ENCODE results near the gene DCHS2. TPM values are rescaled to one million over a fixed set of nuclear protein-coding genes. Genes with fewer than 3 reads are reported as not detected.

The DCHS2 gene
- total RNA-seq, 2 experiments from 2014 or later, result not detected

DNA sequence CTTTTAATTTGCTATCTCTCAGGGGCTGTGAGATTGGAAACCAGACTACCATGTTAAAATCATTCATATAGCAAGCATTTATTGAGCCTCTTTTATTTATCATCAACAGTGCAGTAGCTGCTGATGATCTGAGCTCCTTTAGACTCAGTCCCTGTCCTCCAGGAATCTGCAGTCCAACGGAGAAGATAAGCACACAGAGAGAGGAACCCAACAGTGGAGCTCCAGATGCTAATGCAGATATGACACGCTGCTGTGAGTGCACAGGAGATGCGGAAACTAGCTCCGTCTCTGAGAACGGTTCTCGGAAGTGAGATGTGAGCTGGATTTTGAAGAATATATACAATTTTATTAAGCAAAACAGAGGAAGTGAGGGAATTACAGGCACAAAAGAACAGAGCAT is 35.4 kb downstream of the DCHS2 start:
- H3K9me3 Mint-ChIP-seq, result no peaks in the 10 kb centered on the region
- CTCF ChIA-PET, result interaction anchor here (0.6 kb wide), 1 partner anchor 823 kb away, joined by 3 read pairs; no protein-coding TSS in a partner anchor
- H3K27ac Mint-ChIP-seq, result no peak overlapping the region

DNA sequence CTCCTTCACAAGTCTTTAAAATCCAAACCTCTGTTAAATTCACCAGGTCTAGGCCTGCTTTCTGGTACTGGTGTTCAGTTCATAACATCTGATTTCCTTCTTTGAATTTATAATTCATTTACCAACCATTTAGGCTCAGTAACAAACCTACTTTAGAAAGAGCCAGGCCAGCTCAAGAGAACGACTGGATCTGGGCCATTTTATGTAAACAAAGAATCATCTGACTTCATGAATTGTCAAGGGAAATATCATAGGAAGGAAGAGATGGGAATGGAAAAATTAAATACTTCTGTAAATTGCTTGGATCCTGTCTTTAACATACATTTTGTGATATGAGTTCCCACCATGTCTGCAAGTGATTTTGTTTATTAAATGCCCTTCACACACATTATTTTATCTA is 36.5 kb downstream of the DCHS2 start:
- Mint-ChIP-seq H3K4me3 (no peak overlapping the region), H3K27me3 (peaks cover 10% of the 10 kb centered on the region), H3K36me3 (ENCODE audit: low read depth) (no peaks in the 10 kb centered on the region), H3K9me3 (no peaks in the 10 kb centered on the region), H3K4me1 (no peaks in the 10 kb centered on the region), H3K27ac (no peak overlapping the region)
- POLR2A ChIA-PET, result no interaction called here
- CTCF ChIA-PET, result no interaction called here
- no peak for DNase-seq

More for the DNA sequence above, 35.4 kb downstream of the DCHS2 start:
- no peak for DNase-seq
- H3K36me3 Mint-ChIP-seq (ENCODE audit: low read depth), result no peaks in the 10 kb centered on the region
- H3K27me3 Mint-ChIP-seq, result peaks cover 10% of the 10 kb centered on the region
- H3K4me3 Mint-ChIP-seq, result no peak overlapping the region
- H3K4me1 Mint-ChIP-seq, result no peaks in the 10 kb centered on the region
- POLR2A ChIA-PET, result no interaction called here

DNA sequence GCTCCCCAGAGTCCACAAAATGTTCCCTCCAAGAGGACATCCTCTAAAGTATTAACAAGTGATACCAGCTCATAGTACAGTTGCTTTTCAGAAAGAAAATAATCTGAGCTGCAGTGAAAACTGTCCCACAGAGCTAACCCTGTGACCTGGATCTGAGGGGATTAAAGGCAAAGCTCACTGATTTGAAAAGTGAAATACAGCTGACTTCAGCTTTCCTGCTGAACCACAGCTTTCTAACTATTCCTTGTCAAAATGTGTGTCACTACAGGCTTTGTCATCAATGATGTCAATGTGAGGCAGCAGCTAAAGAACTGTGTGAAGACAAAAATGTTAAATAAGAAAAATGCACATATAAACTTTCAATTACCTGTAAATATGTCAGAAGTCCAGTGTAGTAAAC is 36.9 kb downstream of the DCHS2 start:
- DNase-seq, result no peak
- peaks cover 10% of the 10 kb centered on the region for H3K27me3 Mint-ChIP-seq
- ChIA-PET CTCF (no interaction called here), POLR2A (no interaction called here)
- H3K27ac Mint-ChIP-seq, result no peak overlapping the region
- H3K9me3 Mint-ChIP-seq, result no peaks in the 10 kb centered on the region
- H3K36me3 Mint-ChIP-seq (ENCODE audit: low read depth), result no peaks in the 10 kb centered on the region
- H3K4me1 Mint-ChIP-seq, result no peaks in the 10 kb centered on the region
- no peak overlapping the region for H3K4me3 Mint-ChIP-seq

DNA sequence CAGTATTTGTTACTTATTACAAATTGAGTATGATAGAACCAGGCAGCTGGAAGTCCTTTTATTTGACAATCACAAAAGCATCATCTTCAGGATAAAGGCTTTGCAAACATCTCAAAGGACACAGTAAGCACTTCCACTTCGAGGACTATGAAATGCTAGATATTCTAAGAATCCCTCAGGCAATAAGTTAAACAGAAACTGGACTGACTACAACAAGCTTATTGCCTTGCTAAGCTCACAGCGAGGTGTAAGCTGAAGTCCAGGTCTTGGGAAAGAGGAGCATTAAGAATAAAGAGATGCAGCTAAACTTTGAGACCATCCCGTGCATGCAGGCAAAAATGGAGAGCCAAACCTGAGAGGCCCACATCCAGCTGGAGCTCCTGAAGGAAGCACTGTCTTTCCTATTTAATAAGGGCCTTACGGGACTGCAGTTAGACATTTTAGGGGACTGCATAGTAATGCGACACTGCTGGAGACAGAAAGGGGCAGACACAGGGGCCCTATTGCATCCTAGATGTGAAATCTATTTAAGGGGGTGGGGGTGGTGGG is 38.7 kb downstream of the DCHS2 start:
- no peaks in the 10 kb centered on the region for H3K4me1 Mint-ChIP-seq
- H3K4me3 Mint-ChIP-seq, result no peak overlapping the region
- no peak for DNase-seq
- no peaks in the 10 kb centered on the region for H3K9me3 Mint-ChIP-seq
- no peaks in the 10 kb centered on the region for H3K36me3 Mint-ChIP-seq (ENCODE audit: low read depth)
- H3K27me3 Mint-ChIP-seq, result peaks cover 5% of the 10 kb centered on the region
- POLR2A ChIA-PET, result no interaction called here
- CTCF ChIA-PET, result interaction anchor here (0.6 to 1.7 kb wide), 2 partner anchors 30 to 544 kb away, joined by 3 read pairs; no protein-coding TSS in a partner anchor
- H3K27ac Mint-ChIP-seq, result no peak overlapping the region

DNA sequence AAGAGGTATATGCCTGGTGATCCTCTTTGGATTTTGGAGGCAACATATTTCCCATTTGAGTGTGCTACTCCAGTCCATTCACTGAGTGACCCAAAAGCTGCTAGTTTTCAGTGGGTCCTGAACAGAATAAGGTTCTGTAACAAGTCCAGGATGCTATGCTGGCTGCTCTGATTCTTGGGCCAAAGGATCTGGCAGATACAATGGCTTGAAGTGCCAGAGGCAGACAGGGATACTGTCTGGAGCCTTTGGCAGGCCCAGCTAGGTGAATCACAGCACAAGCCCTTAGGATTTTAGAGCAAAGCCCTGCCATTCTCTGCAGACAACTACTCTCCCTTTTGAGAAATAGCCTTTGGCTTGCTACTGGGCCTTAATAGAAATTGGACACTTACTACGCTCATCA is 40.6 kb downstream of the DCHS2 start:
- no peaks in the 10 kb centered on the region for H3K4me1 Mint-ChIP-seq
- H3K27me3 Mint-ChIP-seq, result peaks cover 7% of the 10 kb centered on the region
- no peak overlapping the region for H3K27ac Mint-ChIP-seq
- ChIA-PET CTCF (no interaction called here), POLR2A (no interaction called here)
- no peaks in the 10 kb centered on the region for H3K36me3 Mint-ChIP-seq (ENCODE audit: low read depth)
- no peak overlapping the region for H3K4me3 Mint-ChIP-seq
- no peaks in the 10 kb centered on the region for H3K9me3 Mint-ChIP-seq
- DNase-seq, result no peak

DNA sequence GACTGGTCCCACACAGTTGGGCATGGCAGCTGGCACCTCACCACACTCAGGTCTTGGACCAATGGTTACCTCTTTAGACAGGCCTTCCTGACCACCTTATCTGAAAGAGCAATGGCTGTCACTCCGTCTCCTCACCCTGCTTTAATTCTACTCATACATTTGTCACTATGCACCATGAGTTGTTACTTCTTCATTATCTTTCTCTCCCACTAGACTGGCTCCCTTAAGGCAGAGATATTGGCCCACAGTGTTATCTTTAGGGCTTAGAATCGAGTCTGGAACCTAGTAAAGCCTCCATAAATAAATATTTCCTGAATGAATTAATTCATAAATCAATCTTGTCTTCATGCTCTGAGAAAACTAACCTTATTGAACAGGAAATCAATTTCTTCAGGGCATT is 46.6 kb downstream of the DCHS2 start:
- no peaks in the 10 kb centered on the region for H3K36me3 Mint-ChIP-seq (ENCODE audit: low read depth)
- H3K9me3 Mint-ChIP-seq, result no peaks in the 10 kb centered on the region
- POLR2A ChIA-PET, result no interaction called here
- no peaks in the 10 kb centered on the region for H3K4me1 Mint-ChIP-seq
- peaks cover 12% of the 10 kb centered on the region for H3K27me3 Mint-ChIP-seq
- CTCF ChIA-PET, result no interaction called here
- no peak overlapping the region for H3K27ac Mint-ChIP-seq
- DNase-seq, result no peak
- no peak overlapping the region for H3K4me3 Mint-ChIP-seq

DNA sequence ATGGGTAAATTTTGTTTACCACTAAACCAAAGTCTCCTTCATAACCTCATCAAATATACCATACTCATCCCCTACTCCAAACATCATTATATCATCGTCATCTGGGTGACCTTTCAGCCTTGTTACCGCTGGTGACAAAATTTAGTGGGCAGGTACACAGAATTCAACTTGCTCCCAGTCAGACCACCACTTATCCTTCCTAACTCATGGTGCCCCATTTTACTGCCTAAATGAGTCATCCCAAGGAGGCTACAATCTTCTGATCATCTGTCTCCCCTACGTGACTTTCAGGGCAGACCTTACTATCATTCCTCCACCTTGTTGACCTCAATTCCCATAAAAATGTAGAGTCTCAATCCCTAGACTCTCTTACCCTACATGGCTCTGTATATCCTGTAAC is 49.6 kb downstream of the DCHS2 start:
- Mint-ChIP-seq H3K4me3 (no peak overlapping the region), H3K27ac (no peak overlapping the region), H3K4me1 (no peaks in the 10 kb centered on the region), H3K9me3 (no peaks in the 10 kb centered on the region), H3K27me3 (peaks cover 17% of the 10 kb centered on the region), H3K36me3 (ENCODE audit: low read depth) (no peaks in the 10 kb centered on the region)
- no peak for DNase-seq
- ChIA-PET CTCF (interaction anchor here (0.6 kb wide), 1 partner anchor 75 kb away, joined by 3 read pairs; no protein-coding TSS in a partner anchor), POLR2A (no interaction called here)

DNA sequence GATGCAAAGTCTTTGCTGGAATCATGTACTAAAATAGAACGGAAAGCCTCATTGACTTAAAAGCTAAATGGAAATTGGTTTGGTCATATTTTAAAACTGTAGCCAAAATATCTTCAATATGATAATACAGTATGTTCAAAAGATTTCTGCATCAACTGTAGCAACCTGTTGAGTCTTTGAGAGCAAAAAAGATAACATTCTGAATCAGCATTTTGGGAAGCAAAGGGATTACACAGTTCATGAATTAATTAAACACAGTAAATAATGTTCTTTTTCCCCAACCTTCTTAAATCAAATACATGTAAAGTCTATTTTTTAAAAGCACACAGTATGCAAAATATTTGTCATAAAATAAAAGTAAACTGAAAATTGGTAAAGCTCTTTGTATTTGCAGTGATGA is 50.5 kb downstream of the DCHS2 start:
- no peaks in the 10 kb centered on the region for H3K4me1 Mint-ChIP-seq
- no peaks in the 10 kb centered on the region for H3K36me3 Mint-ChIP-seq (ENCODE audit: low read depth)
- ChIA-PET POLR2A (no interaction called here), CTCF (no interaction called here)
- peaks cover 19% of the 10 kb centered on the region for H3K27me3 Mint-ChIP-seq
- no peak overlapping the region for H3K4me3 Mint-ChIP-seq
- H3K27ac Mint-ChIP-seq, result no peak overlapping the region
- H3K9me3 Mint-ChIP-seq, result no peaks in the 10 kb centered on the region
- DNase-seq, result no peak

DNA sequence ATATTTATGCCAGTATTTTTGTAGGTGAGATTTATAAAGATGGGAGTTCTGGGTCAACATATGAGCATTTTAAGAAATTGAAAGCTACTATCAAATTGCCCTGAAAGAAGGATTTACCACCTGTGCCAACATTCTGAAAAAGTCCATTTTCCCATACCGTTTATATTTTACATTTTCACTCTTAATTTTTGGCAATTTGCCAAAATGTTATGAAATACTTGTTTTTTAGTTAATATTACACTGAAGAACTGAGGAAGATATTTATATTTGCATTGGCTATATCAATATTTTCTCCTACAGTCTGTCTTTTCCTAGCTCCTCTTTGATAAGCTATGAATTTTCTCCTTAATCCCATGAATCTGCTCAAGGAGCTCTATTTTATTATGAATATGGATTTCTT is 52.4 kb downstream of the DCHS2 start:
- Mint-ChIP-seq H3K36me3 (ENCODE audit: low read depth) (no peaks in the 10 kb centered on the region), H3K4me1 (no peaks in the 10 kb centered on the region), H3K4me3 (no peak overlapping the region), H3K27ac (no peak overlapping the region), H3K27me3 (peaks cover 22% of the 10 kb centered on the region), H3K9me3 (no peaks in the 10 kb centered on the region)
- DNase-seq, result no peak
- CTCF ChIA-PET, result no interaction called here
- POLR2A ChIA-PET, result no interaction called here

DNA sequence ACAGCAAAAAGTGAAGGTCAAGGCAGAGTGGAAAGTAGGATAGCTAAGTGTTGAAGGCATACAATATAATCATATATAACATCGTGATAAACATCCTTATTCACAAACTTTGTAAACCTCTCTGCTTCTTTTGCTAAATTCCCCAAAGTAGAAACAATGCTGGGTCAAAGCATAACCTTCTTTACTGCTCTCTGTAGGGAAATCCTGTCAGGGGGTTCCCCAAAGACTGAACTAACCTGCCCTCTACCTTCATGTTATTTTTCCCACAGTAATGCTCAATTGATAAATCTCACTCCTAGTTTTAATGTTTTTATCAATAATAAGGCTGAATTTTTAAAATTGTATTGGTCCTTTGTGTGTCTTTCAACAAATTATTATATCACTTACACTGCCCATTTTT is 55.7 kb downstream of the DCHS2 start:
- Mint-ChIP-seq H3K27me3 (peaks cover 31% of the 10 kb centered on the region), H3K36me3 (ENCODE audit: low read depth) (no peaks in the 10 kb centered on the region), H3K9me3 (no peaks in the 10 kb centered on the region), H3K27ac (no peak overlapping the region), H3K4me3 (no peak overlapping the region), H3K4me1 (no peaks in the 10 kb centered on the region)
- DNase-seq, result no peak
- ChIA-PET CTCF (no interaction called here), POLR2A (no interaction called here)

DNA sequence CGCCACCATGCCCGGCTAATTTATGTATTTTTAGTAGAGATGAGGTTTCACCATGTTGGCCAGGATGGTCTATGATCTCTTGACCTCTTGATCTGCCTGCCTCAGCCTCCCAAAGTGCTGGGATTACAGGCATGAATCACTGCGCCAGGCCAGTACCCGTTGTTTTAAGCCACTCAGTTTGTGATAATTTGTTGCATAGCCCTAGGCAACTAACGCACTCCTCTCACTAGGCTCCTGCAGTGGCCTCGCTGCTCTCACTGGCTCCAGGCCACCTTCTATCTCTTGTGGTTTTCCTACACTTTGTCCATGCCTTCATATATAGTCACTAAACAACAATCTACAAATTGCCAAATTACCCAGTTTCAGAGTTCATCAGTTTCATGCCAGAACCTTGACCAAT is 58.1 kb downstream of the DCHS2 start:
- Mint-ChIP-seq H3K4me3 (no peak overlapping the region), H3K36me3 (ENCODE audit: low read depth) (no peaks in the 10 kb centered on the region), H3K9me3 (no peaks in the 10 kb centered on the region), H3K27ac (no peak overlapping the region), H3K27me3 (peaks cover 34% of the 10 kb centered on the region), H3K4me1 (no peaks in the 10 kb centered on the region)
- ChIA-PET CTCF (no interaction called here), POLR2A (no interaction called here)
- DNase-seq, result no peak

DNA sequence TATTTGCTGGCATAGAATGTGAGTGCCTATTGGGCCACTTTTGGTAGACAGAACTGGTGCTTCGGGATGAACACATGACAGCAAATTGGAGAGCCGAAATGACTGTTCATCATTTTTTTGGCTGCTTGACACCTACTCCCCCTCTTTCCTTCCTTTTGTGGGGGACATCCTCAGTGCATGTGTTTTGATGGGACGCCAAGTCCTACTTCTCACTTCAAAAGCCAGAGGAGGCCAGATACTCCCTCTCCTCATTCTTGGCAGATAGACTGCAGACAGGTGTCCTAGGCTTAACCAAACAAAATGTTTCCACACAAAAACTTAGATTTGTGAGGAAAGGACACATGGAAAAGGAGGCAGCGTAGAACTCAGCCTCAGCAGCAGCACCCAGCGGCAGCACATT is 62.4 kb downstream of the DCHS2 start:
- no peak overlapping the region for H3K27ac Mint-ChIP-seq
- no peaks in the 10 kb centered on the region for H3K9me3 Mint-ChIP-seq
- H3K36me3 Mint-ChIP-seq (ENCODE audit: low read depth), result no peaks in the 10 kb centered on the region
- no peaks in the 10 kb centered on the region for H3K4me1 Mint-ChIP-seq
- ChIA-PET CTCF (interaction anchor here (0.8 kb wide), 1 partner anchor 14 kb away, joined by 3 read pairs; no protein-coding TSS in a partner anchor), POLR2A (no interaction called here)
- no peak overlapping the region for H3K4me3 Mint-ChIP-seq
- peaks cover 37% of the 10 kb centered on the region for H3K27me3 Mint-ChIP-seq
- DNase-seq, result no peak

DNA sequence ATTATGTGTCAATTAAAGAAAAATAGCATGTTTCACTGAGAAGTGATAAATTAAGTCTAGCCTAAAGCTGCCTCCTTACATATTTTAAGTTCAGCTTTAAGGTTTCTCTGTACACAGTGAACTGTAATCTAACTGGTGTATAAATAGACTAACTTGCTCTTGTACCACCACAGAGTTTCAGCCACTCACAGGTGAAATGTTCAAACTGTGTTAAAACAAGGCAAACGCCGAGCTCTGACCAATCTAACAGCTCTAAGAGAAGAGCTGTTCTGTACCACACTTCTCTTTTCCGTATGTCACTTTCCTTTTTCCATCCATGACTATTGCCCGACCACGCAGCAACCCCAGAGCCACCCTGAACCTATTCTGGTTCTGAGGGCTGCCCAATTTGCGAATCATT is 64.5 kb downstream of the DCHS2 start:
- Mint-ChIP-seq H3K4me1 (no peaks in the 10 kb centered on the region), H3K9me3 (no peaks in the 10 kb centered on the region), H3K27me3 (peaks cover 35% of the 10 kb centered on the region), H3K27ac (no peak overlapping the region), H3K36me3 (ENCODE audit: low read depth) (no peaks in the 10 kb centered on the region), H3K4me3 (no peak overlapping the region)
- ChIA-PET CTCF (interaction anchor here (0.6 kb wide), 1 partner anchor 640 kb away, joined by 3 read pairs; no protein-coding TSS in a partner anchor), POLR2A (no interaction called here)
- DNase-seq, result no peak

DNA sequence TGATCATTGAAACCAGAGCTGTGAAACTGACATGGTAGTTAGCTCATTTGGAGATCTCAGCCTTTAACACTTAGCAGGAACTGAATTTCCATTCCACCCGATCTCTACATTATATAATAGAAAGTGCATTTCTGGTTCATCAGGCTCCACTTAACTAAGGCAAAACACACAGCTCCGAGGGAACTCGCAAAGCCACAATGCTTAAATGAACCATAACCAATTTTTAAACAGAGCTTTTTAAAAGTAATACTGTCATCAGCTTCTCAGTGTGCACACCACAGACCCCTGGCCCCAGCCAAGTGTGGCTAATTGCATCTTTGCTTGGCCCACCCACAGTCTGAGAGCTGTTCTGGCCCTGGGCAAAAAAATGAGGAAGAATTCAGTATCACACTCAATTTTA is 66.1 kb downstream of the DCHS2 start:
- H3K27ac Mint-ChIP-seq, result no peak overlapping the region
- H3K4me1 Mint-ChIP-seq, result no peaks in the 10 kb centered on the region
- POLR2A ChIA-PET, result no interaction called here
- peaks cover 36% of the 10 kb centered on the region for H3K27me3 Mint-ChIP-seq
- no peaks in the 10 kb centered on the region for H3K9me3 Mint-ChIP-seq
- no peak for DNase-seq
- no peaks in the 10 kb centered on the region for H3K36me3 Mint-ChIP-seq (ENCODE audit: low read depth)
- CTCF ChIA-PET, result no interaction called here
- no peak overlapping the region for H3K4me3 Mint-ChIP-seq

Measured in activated CD4-positive, alpha-beta T cell treated with anti-CD3 and anti-CD28 coated beads, Interleukin-2, amount 10 ng/mL, durations not matched to agents 7 days and 5 days (primary cell).